ENCODE results near the gene SPIN2B. TPM values are rescaled to one million over a fixed set of nuclear protein-coding genes. Genes with fewer than 3 reads are reported as not detected.
"Not testable (repeated sequence)": the region's sequence is repeated elsewhere in the genome, so short reads cannot be mapped to it uniquely, and the experiment has no call there.

The SPIN2B gene
- total RNA-seq, result 10 to 100 TPM; 12.0 to 16.4 TPM
- polyA plus RNA-seq (2013, experiment 1 of 2), result 13.0 TPM
- polyA plus RNA-seq (2013, experiment 2 of 2), result 12.0 TPM
- long read RNA-seq, experiment 1, partial matches to known transcripts, result 0 of 4 reads
- long read RNA-seq, experiment 1, other reads (novel, unspliced or antisense), result 2 of 4 reads
- long read RNA-seq, experiment 2, partial matches to known transcripts, result 2 of 11 reads
- long read RNA-seq, experiment 2, other reads (novel, unspliced or antisense), result 6 of 11 reads
- long read RNA-seq, experiment 3, transcript SPIN2B-202 (2 exons, 1,258 nt), result major isoform, 10 of 36 reads
- long read RNA-seq, experiment 3, partial matches to known transcripts, result 2 of 36 reads
- long read RNA-seq, experiment 3, other reads (novel, unspliced or antisense), result 20 of 36 reads
- long read RNA-seq, experiment 4, partial matches to known transcripts, result 5 of 22 reads
- long read RNA-seq, experiment 4, other reads (novel, unspliced or antisense), result 13 of 22 reads

- Histone ChIP-seq H3K36me3 (ENCODE audit: control insufficient read depth, insufficient read depth, low read length) (peaks cover 2% of the 10 kb centered on the region), H3K27ac (ENCODE audit: low read depth, low read length) (peak within 1 kb of the TSS; percentile 66), H3K4me1 (ENCODE audit: control insufficient read depth, insufficient read depth, low read length) (no peaks in the 10 kb centered on the region), H3K9ac (ENCODE audit: extremely low read depth, low read length, poor library complexity, severe bottlenecking) (peak within 1 kb of the TSS; percentile 41), H3K4me3 (ENCODE audit: low read length) (peak within 1 kb of the TSS; percentile 85), H3K9me3 (ENCODE audit: control insufficient read depth, low read length) (no peaks in the 10 kb centered on the region), H3K27me3 (ENCODE audit: control insufficient read depth, insufficient read depth, low read length, poor library complexity, severe bottlenecking) (no peaks in the 10 kb centered on the region)
- WGBS, 2 experiments (ENCODE audit: insufficient coverage in 1 of 2, insufficient read length in 1 of 2), result 0% methylated on average over 1 to 41 of the region's 43 CpGs
- peak within 1 kb of the TSS; percentile 97 for H3K27ac Mint-ChIP-seq
- H3K9me3 Mint-ChIP-seq, result peaks cover 33% of the 10 kb centered on the region
- TF ChIP-seq, protein P1, sequence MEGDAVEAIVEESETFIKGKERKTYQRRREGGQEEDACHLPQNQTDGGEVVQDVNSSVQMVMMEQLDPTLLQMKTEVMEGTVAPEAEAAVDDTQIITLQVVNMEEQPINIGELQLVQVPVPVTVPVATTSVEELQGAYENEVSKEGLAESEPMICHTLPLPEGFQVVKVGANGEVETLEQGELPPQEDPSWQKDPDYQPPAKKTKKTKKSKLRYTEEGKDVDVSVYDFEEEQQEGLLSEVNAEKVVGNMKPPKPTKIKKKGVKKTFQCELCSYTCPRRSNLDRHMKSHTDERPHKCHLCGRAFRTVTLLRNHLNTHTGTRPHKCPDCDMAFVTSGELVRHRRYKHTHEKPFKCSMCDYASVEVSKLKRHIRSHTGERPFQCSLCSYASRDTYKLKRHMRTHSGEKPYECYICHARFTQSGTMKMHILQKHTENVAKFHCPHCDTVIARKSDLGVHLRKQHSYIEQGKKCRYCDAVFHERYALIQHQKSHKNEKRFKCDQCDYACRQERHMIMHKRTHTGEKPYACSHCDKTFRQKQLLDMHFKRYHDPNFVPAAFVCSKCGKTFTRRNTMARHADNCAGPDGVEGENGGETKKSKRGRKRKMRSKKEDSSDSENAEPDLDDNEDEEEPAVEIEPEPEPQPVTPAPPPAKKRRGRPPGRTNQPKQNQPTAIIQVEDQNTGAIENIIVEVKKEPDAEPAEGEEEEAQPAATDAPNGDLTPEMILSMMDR (conservative IDR thresholded peaks at IDR 0.05), result peak; percentile 31
- peaks cover 4% of the 10 kb centered on the region for H3K4me1 Mint-ChIP-seq
- H3K36me3 Mint-ChIP-seq (ENCODE audit: low read depth), result peaks cover 9% of the 10 kb centered on the region
- no peaks in the 10 kb centered on the region for H3K27me3 Mint-ChIP-seq (ENCODE audit: insufficient read depth)
- peak; percentile 95 for DNase-seq
- peak within 1 kb of the TSS; percentile 83 for H3K4me3 Mint-ChIP-seq
Measured at GRCh38 chrX:57121162-57121755, at the start of gene SPIN2B. SPIN2B (minus strand) TSS chrX:57121548.

GRCh38 chrX:57156397-57157049 lies 35.2 kb upstream of the SPIN2B start:
- Histone ChIP-seq H3K9ac (ENCODE audit: extremely low read depth, low read length, poor library complexity, severe bottlenecking) (no peak overlapping the region), H3K4me3 (ENCODE audit: low read length) (no peak overlapping the region), H3K36me3 (ENCODE audit: control insufficient read depth, insufficient read depth, low read length) (no peaks in the 10 kb centered on the region), H3K27me3 (ENCODE audit: control insufficient read depth, insufficient read depth, low read length, poor library complexity, severe bottlenecking) (no peaks in the 10 kb centered on the region), H3K4me1 (ENCODE audit: control insufficient read depth, insufficient read depth, low read length) (no peaks in the 10 kb centered on the region), H3K27ac (ENCODE audit: low read depth, low read length) (no peak overlapping the region), H3K9me3 (ENCODE audit: control insufficient read depth, low read length) (peaks cover 10% of the 10 kb centered on the region)
- peaks cover 86% of the 10 kb centered on the region for H3K9me3 Mint-ChIP-seq
- peak; percentile 80 for DNase-seq
- peaks cover 7% of the 10 kb centered on the region for H3K36me3 Mint-ChIP-seq (ENCODE audit: low read depth)
- H3K27me3 Mint-ChIP-seq (ENCODE audit: insufficient read depth), result no peaks in the 10 kb centered on the region
- TF ChIP-seq, protein P1 (conservative IDR thresholded peaks at IDR 0.05), result peak; percentile 76
- WGBS, 2 experiments (ENCODE audit: insufficient coverage in 1 of 2, insufficient read length in 1 of 2), result 80 to 100% methylated on average over 2 to 5 of the region's 5 CpGs
- H3K4me1 Mint-ChIP-seq, result peaks cover 2% of the 10 kb centered on the region
- H3K4me3 Mint-ChIP-seq, result no peak overlapping the region
- peak overlapping the region; percentile 79 for H3K27ac Mint-ChIP-seq

- peaks cover 7% of the 10 kb centered on the region for H3K36me3 Mint-ChIP-seq (ENCODE audit: low read depth)
- H3K27me3 Mint-ChIP-seq (ENCODE audit: insufficient read depth), result no peaks in the 10 kb centered on the region
- H3K4me3 ChIP-seq (ENCODE audit: low read length), result no peak overlapping the region
- no peak overlapping the region for H3K9ac ChIP-seq (ENCODE audit: extremely low read depth, low read length, poor library complexity, severe bottlenecking)
- peak overlapping the region; percentile 58 for H3K27ac Mint-ChIP-seq
- H3K27me3 ChIP-seq (ENCODE audit: control insufficient read depth, insufficient read depth, low read length, poor library complexity, severe bottlenecking), result no peaks in the 10 kb centered on the region
- DNase-seq, result no peak
- peaks cover 2% of the 10 kb centered on the region for H3K4me1 Mint-ChIP-seq
- no peaks in the 10 kb centered on the region for H3K4me1 ChIP-seq (ENCODE audit: control insufficient read depth, insufficient read depth, low read length)
- WGBS, 2 experiments (ENCODE audit: insufficient coverage in 1 of 2, insufficient read length in 1 of 2), result 93% methylated on average over 2 of the region's 2 CpGs; no CpG with 5 or more reads in 1 of the 2 experiments
- H3K9me3 ChIP-seq (ENCODE audit: control insufficient read depth, low read length), result peaks cover 10% of the 10 kb centered on the region
- no peak overlapping the region for H3K4me3 Mint-ChIP-seq
- H3K27ac ChIP-seq (ENCODE audit: low read depth, low read length), result no peak overlapping the region
- TF ChIP-seq, protein P1 (conservative IDR thresholded peaks at IDR 0.05), result no peak
- no peaks in the 10 kb centered on the region for H3K36me3 ChIP-seq (ENCODE audit: control insufficient read depth, insufficient read depth, low read length)
- H3K9me3 Mint-ChIP-seq, result peaks cover 86% of the 10 kb centered on the region
Measured at GRCh38 chrX:57155171-57155570, 33.8 kb upstream of the SPIN2B start.

GRCh38 chrX:57152222-57152621 lies 30.9 kb upstream of the SPIN2B start:
- H3K27ac ChIP-seq (ENCODE audit: low read depth, low read length); H3K4me1 ChIP-seq (ENCODE audit: control insufficient read depth, insufficient read depth, low read length); H3K36me3 ChIP-seq (ENCODE audit: control insufficient read depth, insufficient read depth, low read length); H3K9ac ChIP-seq (ENCODE audit: extremely low read depth, low read length, poor library complexity, severe bottlenecking); H3K4me3 Mint-ChIP-seq; H3K4me3 ChIP-seq (ENCODE audit: low read length); H3K4me1 Mint-ChIP-seq; H3K36me3 Mint-ChIP-seq (ENCODE audit: low read depth); DNase-seq; H3K27me3 ChIP-seq (ENCODE audit: control insufficient read depth, insufficient read depth, low read length, poor library complexity, severe bottlenecking); H3K27ac Mint-ChIP-seq; H3K27me3 Mint-ChIP-seq (ENCODE audit: insufficient read depth): not testable (repeated sequence)
- 84% methylated on average over 8 of the region's 8 CpGs; no CpG with 5 or more reads in 1 of the 2 experiments for WGBS, 2 experiments (ENCODE audit: insufficient coverage in 1 of 2, insufficient read length in 1 of 2)
- H3K9me3 ChIP-seq (ENCODE audit: control insufficient read depth, low read length), result peaks cover 15% of the 10 kb centered on the region
- peaks cover 84% of the 10 kb centered on the region for H3K9me3 Mint-ChIP-seq
